Right forelimb (tissue), 1 donor: Measurements from ENCODE around the gene CHSY3.
"Not testable (repeated sequence)": the region's sequence is repeated elsewhere in the genome, so short reads cannot be mapped to it uniquely, and the experiment has no call there.

Source experiments
- DNase-seq: peaks from one replicate; pipeline ENCODE4 v3.0.0-alpha.2; 2018

Gene CHSY3

DNA sequence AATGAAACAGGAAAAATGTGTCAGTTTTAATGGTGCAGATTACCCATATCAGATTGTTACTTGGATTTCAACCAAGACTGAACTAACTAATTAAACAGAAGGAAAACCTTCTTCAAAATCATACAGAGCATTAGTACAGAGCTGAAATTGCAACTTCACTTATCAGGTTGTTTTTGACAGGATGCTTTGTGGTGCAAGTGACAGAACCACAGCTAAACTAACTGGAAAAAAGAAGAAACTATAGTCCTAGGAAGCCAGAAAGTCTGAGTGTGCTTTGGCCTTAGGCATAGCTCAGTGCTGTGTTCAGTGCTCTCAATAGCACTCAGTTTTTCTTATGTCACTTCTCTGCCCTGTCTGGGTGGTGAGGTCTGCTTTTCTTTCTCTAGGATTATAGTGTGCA, 267.4 kb downstream of the CHSY3 start:
- DNase-seq, result no peak

DNA sequence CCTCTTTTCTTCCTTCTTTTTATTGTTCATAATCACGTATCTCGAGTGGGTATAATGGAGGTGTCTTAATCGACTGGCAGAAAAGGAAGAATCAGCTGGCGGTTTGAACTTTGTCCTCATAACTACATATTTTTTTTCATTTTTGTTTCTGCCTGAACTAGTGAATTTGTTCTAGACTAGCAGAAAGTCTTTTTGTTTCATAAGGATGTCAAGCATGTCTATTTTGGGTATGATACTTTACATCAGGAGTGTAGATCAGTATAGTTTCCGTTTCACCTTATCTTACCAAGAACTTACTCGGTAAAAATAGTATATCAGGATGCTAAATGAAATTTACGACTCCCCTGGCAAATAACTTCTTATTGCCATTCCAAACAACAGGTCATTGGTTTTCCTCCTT, 278.9 kb downstream of the CHSY3 start:
- no peak for DNase-seq

DNA sequence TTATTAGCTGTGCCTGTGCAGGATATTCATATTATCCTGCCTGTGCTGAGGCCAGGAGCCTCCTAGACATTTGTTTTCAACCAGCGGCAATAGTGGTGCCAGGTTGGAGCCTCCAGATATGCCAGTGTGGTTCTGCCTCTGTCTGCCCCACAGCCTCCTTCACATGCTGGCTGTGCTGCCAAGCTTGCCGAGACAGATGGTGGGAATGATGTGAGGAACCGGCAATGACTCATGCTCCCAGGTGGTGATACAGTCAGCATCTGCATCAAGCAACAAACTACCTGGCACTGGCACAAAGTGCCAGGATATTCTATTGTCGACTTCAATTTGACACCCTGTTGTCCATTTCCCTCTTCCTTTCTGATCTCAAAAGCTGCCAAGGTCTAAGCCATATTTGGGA, 285.7 kb downstream of the CHSY3 start:
- DNase-seq, result no peak

DNA sequence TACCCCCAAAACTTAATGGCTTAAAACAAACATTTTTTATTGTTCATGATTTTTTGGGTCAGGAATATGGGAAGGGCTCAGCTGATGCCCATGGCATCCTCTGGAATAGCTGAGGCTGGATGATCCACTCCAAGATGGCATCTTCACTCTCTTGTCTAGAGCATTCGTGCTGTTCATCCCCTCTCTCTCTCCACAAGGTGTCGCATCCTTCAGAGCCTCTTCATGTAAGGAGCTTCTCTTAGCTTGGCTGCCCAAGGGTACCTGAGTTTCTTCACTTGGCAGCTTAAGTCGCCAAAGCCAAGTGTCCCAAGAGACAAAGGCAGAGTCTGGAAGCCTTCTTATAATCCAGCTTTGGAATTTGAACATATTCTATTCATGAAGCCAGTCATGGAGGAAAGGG, 294.7 kb downstream of the CHSY3 start:
- DNase-seq, result no peak

DNA sequence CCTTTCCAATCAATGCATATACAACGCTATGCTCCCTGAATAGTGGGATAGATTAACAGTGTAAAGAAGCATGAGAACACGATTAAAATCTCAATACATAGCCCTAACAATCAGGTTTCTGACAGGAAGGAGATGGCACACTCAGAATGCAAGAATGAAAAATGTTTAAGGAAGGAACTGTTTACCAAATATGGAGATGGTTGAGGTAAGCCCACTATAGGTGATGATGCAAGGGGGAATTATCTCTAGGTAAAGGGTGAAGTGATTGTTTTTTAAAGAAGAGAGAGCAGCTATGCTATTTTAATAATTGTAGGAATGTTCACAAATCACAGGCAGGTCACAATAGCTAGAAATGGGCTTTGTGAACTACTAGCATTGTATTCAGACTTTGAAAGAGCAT, 302.4 kb downstream of the CHSY3 start:
- DNase-seq, result no peak

DNA sequence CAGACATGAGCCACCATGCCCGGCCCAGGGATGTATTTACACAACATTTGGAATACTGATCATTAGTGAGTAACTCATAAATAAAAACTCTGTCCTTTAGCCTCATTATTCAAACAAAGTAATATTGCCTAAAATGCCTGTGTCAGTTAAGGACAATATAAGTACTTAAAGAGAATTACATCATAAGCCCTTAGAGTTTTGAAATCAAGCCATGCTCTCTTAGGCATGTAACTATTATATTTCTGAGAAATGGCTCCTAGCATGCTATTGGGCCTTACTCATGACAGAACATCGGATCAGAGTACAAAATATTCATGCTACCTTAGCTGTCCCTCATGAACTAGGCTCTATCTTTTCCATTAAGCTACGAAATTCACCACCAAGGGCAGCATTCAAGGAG, 309.3 kb downstream of the CHSY3 start:
- no peak for DNase-seq

DNA sequence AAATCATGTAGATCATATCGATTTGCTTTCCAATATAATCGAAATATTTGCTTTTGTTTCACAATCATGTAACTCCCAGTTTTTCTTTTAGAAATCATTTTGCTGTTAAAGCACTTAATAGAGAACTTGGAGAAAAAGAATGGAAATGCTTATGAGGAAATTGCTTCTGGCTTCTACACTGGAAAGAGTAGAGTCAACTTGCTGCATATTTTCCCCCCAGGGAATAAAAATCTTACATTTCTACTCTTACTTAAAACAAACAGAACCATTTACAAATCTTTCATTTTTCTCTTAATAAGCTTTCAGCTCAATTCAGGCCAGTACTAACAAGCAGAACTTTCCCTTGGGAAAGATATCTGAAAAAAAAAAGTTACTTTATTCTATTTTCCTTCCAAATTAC, 312.0 kb downstream of the CHSY3 start:
- DNase-seq, result no peak

DNA sequence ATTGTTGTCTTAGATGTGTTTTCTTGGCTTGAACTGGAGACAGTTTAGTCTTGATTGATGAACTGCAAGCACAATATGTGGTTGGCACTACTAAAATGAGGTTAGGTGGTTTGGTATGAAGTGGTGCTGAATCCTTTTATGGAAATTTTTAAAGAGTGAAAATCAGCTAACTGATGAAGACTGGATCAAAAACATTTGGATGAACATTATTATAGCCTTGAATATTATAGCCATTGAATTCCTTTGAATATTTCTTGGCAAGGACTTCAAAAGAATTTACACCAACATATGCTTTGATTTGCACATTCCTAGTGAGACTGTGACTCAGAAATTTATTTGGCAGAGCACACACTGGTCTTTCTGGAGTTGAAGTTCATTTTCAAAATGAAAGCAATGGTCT, 318.3 kb downstream of the CHSY3 start:
- no peak for DNase-seq

DNA sequence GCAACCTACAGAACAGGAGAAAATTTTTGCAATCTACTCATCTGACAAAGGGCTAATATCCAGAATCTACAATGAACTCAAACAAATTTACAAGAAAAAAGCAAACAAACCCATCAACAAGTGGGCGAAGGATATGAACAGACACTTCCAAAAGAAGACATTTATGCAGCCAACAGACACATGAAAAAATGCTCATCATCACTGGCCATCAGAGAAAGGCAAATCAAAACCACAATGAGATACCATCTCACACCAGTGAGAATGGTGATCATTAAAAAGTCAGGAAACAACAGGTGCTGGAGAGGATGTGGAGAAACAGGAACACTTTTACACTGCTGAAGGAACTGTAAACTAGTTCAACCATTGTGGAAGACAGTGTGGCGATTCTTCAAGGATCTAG, 322.3 kb downstream of the CHSY3 start:
- DNase-seq, result not testable (repeated sequence)

DNA sequence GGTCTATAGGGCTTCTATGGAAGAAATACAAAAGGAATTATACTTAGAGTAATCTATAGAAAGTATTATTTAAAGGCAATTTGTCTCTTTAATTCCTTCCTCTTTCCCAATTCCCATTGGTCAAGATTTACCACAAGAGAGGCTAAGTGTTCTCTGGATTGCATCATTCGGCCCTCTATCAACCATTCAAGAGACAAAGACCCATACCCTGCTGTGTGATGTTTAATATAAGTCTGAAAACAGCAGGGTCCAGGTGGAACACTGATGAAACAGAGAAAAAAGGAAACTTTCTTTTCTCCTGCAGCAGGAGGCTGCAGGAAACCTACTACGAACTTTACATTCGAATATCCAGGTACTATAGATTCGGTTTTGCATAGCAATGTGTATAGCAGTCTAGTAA, 323.4 kb downstream of the CHSY3 start:
- DNase-seq, result no peak

DNA sequence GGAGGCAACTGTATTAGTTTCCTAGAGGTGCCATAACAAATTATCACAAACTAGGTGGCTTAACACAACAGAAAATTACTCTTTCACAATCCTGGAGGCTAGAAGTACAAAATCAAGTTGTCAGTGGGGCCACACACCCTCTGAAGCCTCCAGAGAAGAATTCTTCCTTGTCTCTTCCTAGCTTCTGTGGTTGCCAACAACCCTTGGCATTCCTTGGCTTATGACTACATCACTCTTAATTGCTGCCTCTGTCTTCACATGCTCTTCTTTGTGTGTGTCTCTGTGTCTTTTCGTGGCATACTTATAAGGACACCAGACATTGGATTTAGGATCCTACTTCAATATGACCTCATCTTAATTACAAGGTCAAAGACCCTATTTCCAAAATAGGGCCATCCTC, 327.5 kb downstream of the CHSY3 start:
- DNase-seq, result no peak

DNA sequence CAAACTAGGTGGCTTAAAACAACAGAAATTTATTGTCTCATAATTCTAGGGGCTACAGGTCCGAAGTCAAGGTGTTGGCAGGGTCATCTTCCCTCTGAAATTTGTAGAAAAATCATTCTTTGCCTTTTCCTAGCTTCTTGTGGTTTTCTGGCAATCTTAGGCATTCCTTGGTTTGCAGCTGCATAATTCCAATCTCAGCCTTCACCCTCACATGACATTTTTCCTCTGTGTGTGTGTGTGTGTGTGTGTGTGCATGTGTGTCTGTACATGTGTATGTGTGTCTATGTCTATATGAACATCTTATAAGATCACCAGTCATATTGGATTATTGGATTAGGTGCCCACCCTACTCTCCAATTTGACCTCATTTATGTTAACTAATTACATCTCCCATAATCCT, 330.6 kb downstream of the CHSY3 start:
- no peak for DNase-seq
